ENCODE results near the gene KCNQ1.

DNA sequence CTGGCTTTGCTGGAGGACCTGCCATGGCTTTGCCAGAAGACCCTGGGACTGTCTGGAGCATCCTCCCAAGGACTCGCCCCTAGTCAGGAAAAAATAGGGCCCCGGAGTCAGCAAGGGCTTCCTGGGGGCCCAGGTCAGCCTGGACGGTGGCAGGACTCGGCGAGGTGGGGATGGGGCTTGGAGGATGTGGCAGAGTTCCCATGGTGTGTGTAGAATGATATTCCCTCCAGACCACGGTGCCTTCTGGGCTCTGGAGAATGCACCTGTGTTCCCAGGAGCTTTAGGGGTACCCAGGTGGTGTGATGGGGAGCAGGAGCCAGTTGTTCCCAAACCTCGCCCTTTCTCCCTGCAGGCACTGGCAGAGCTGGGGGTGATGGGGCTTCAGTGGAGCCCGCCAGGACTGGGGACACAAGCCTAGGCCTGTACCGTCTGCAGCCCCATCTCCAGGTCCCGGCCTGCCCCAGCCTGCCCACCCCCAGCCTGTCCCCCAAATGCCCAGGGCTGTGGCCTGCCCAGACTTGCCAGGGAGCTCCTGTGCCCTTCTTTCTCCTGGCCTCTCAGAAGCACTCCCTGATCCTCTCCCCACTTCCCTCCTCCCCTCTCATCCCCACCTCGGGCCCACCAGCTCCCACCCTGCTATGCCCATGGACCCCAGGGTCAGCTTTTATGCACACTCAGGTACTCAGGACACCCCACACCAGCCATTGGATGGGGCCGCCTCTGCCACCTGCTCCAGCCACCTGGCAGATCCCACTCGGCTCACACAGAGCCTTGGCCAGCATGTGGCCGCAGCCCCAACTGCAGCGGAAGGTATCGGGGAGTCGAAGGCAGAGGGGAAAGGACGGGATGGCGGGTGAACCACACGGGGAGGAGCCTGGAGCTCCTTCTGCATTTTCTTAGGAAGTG lies 358.6 kb downstream of the KCNQ1 start:
- TF ChIP-seq, protein P1, sequence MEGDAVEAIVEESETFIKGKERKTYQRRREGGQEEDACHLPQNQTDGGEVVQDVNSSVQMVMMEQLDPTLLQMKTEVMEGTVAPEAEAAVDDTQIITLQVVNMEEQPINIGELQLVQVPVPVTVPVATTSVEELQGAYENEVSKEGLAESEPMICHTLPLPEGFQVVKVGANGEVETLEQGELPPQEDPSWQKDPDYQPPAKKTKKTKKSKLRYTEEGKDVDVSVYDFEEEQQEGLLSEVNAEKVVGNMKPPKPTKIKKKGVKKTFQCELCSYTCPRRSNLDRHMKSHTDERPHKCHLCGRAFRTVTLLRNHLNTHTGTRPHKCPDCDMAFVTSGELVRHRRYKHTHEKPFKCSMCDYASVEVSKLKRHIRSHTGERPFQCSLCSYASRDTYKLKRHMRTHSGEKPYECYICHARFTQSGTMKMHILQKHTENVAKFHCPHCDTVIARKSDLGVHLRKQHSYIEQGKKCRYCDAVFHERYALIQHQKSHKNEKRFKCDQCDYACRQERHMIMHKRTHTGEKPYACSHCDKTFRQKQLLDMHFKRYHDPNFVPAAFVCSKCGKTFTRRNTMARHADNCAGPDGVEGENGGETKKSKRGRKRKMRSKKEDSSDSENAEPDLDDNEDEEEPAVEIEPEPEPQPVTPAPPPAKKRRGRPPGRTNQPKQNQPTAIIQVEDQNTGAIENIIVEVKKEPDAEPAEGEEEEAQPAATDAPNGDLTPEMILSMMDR (IDR thresholded peaks at IDR 0.05): no peak
- TF ChIP-seq POLR2AphosphoS5 (IDR thresholded peaks at IDR 0.05) (no peak), POLR2A (IDR thresholded peaks at IDR 0.05) (no peak)

Measured in gastroesophageal sphincter (tissue), 3 donors.